ENCODE measurements around the gene PGAP2.

GRCh38 chr11:3832816-3833215, 24.5 kb downstream of the PGAP2 start:
- TF ChIP-seq POLR2A (IDR thresholded peaks at IDR 0.05; ENCODE audit: low read length) (no peak), GATA1 (IDR thresholded peaks at IDR 0.05; ENCODE audit: low read depth, low read length) (no peak)

Data from erythroblast (primary cell).